NT2/D1 (cell line): ENCODE results near the gene C4orf50.

Experiments used
- DNase-seq: peaks from one replicate; pipeline ENCODE4 v3.0.0-alpha.2; 2011; ENCODE audit warnings: low read depth, low spot score
- H3K27me3 ChIP-seq: 2 replicates; pipeline ENCODE4 v1.6.0; 2011; ENCODE audit warnings: mild to moderate bottlenecking; ENCODE audit not compliant: insufficient read length, insufficient read depth
- H3K36me3 ChIP-seq: 2 replicates; pipeline ENCODE4 v1.6.1; 2011; ENCODE audit warnings: mild to moderate bottlenecking, low read length, mixed read lengths; ENCODE audit not compliant: insufficient read depth, insufficient read length
- H3K4me1 ChIP-seq: 2 replicates; pipeline ENCODE4 v1.5.1; 2011; ENCODE audit not compliant: insufficient read depth, insufficient read length
- H3K4me3 ChIP-seq: 2 replicates; pipeline ENCODE4 v1.5.1; 2011; ENCODE audit warnings: low read depth; ENCODE audit not compliant: insufficient read length
- H3K9ac ChIP-seq: 2 replicates; pipeline ENCODE4 v1.6.0; 2011; ENCODE audit warnings: low read depth; ENCODE audit not compliant: insufficient read length
- H3K9me3 ChIP-seq: 2 replicates; pipeline ENCODE4 v1.5.1; 2011; ENCODE audit warnings: mild to moderate bottlenecking, low read length; ENCODE audit not compliant: insufficient read depth
- SUZ12 ChIP-seq: IDR thresholded peaks from 2 replicates; pipeline ENCODE4 v1.6.1; 2011; ENCODE audit not compliant: insufficient read length, insufficient read depth; ENCODE audit errors: extremely low read depth
- YY1 ChIP-seq: IDR thresholded peaks from 2 replicates; pipeline ENCODE4 v1.6.1; 2011; ENCODE audit not compliant: insufficient read length, insufficient read depth
- ZNF274 ChIP-seq: IDR thresholded peaks from 2 replicates; pipeline ENCODE4 v1.6.1; 2011; ENCODE audit warnings: mild to moderate bottlenecking, low read depth, low read length

The C4orf50 gene

DNA sequence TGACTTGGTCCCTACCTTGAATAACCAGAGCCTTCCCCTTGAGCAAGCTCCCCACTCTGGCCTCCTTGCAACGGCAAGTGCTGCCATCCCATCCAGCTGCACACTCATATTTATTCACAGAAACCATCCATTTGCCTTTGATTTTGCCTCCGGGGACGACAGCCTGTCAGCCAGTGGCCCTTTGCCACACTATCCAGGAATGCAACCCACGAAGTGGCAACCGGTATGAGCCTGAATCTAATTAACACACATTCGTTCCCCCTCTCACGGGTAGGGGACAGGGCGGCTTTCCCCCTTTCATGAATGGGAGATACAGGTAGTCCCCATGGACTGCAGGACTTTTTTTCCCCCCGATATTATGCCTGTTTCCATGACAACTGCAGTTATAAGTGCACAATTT, 140.8 kb downstream of the C4orf50 start:
- TF ChIP-seq YY1 (no peak), ZNF274 (no peak), SUZ12 (no peak)

DNA sequence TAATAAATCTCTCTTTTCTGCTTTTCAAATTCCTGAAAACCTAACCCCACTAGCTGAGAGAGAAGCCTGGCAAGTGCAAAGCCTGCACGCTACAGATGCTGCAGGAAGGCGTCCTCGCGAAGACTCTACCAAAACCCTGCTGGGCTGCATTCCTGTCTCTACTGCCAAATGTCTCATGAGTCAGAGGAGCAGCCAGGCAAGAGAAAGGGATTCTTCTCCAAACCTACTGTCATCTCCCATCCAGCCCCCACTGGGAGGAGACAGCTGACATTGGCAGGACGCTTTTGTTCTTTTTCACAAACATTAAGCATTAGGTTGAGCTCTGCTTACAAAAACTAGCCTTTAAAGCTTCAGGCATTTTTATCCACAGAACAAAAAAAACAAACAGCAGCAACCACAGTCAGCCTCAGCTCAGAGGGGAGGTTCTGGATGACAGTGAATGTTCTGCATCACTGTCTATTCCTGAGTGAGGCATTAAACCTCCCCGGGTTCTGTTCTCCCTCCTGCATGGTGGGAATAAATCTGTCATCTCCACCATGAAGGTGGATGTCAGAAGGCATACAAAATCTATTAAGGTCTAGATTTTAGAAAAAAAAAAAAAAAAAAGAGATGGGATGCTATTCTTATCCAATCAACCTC, 143.3 kb downstream of the C4orf50 start:
- Histone ChIP-seq H3K9me3 (peaks cover 10% of the 10 kb centered on the region; the same call in 1 of the 2 replicates), H3K4me3 (no peak overlapping the region), H3K36me3 (peaks cover 15% of the 10 kb centered on the region), H3K4me1 (peaks cover 2% of the 10 kb centered on the region), H3K9ac (no peak overlapping the region), H3K27me3 (no peaks in the 10 kb centered on the region)
- peak; percentile 87 for DNase-seq
- TF ChIP-seq YY1 (no peak), ZNF274 (no peak)

More for the DNA sequence above, 140.8 kb downstream of the C4orf50 start:
- Histone ChIP-seq H3K9me3 (peaks cover 10% of the 10 kb centered on the region; the same call in 1 of the 2 replicates), H3K9ac (no peak overlapping the region), H3K27me3 (no peaks in the 10 kb centered on the region), H3K36me3 (peaks cover 6% of the 10 kb centered on the region), H3K4me1 (peaks cover 2% of the 10 kb centered on the region), H3K4me3 (no peak overlapping the region)
- no peak for DNase-seq

DNA sequence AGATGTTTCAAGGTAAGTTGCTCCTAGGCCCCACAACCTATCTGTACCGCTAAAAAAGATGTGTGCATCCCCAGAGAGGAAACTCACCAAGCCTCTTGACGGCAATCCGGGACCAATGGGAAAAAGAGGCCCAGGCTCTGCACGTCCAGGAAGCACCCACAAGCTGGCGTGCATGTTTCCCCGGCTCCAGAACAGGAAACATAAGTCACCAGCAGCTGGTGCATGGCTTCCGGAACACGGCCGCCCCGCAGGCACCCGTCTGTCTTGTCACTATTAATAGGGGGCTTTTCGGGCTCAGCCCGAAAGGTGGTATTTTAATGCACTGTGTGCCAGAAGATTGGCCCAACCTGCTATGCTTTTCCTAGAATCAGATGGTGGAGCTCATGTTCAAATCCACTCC, 147.5 kb downstream of the C4orf50 start:
- Histone ChIP-seq H3K27me3 (no peaks in the 10 kb centered on the region), H3K4me1 (peaks cover 6% of the 10 kb centered on the region), H3K9ac (no peak overlapping the region), H3K36me3 (peaks cover 27% of the 10 kb centered on the region), H3K9me3 (peaks cover 10% of the 10 kb centered on the region; the same call in 1 of the 2 replicates), H3K4me3 (no peak overlapping the region)
- no peak for DNase-seq
- TF ChIP-seq SUZ12 = no peak
- TF ChIP-seq YY1 = no peak
- no peak for TF ChIP-seq ZNF274

DNA sequence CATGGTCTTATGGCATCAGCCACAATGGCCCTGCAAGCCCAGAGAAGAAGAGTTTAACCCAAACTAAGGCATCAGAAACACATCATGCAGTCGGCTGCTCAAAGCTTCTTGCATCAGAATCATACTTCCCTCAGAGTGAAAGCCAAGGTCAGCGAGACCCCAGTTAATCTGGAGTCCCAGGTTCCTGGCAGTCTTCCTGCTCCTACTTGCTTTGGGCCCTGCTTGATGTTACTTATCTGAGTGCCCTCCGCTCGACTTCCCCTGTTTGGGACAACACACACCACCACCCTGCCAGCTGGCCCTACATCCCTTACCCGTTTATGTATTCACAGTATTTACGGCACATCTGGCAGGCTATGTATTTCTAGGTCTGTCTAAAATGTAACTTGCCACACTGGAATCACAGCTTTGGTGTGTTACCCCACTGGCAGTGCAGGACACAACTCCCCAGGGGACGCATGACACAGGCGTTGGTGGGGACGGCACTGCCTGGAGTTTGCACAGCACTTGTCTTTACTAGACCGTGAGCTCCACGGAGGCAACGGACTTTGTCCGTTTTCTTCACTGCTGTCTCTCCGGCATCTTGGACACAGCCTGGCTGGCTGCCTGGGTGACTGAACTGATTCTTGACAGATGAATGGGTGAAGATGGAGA, 148.1 kb downstream of the C4orf50 start:
- DNase-seq = no peak
- Histone ChIP-seq H3K4me1 (peaks cover 6% of the 10 kb centered on the region), H3K36me3 (peaks cover 30% of the 10 kb centered on the region), H3K27me3 (no peaks in the 10 kb centered on the region), H3K4me3 (no peak overlapping the region), H3K9ac (no peak overlapping the region), H3K9me3 (peaks cover 10% of the 10 kb centered on the region; the same call in 1 of the 2 replicates)
- TF ChIP-seq YY1 (no peak), ZNF274 (no peak), SUZ12 (no peak)

DNA sequence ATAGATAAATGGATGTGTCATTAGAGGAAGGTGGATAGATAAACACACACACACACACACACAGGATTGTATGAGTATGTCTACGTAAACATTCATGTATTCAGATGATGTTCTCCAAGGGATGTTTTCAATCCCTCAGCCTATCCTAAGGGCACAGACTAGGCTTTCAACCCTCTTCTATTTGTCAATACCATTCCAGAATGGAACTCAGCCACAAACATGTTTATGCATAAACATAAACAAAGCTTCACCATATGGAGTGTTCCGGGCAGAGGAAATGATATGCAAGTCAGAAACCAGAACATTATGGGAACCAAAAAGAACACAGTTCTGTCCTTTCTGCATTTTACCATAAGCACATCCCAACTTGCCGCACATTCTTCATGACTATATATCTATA, 150.4 kb downstream of the C4orf50 start:
- Histone ChIP-seq H3K27me3 (no peaks in the 10 kb centered on the region), H3K36me3 (peaks cover 41% of the 10 kb centered on the region), H3K4me1 (peaks cover 8% of the 10 kb centered on the region), H3K9me3 (no peaks in the 10 kb centered on the region), H3K9ac (no peak overlapping the region), H3K4me3 (no peak overlapping the region)
- DNase-seq = no peak
- TF ChIP-seq YY1 (no peak), SUZ12 (no peak), ZNF274 (no peak)

DNA sequence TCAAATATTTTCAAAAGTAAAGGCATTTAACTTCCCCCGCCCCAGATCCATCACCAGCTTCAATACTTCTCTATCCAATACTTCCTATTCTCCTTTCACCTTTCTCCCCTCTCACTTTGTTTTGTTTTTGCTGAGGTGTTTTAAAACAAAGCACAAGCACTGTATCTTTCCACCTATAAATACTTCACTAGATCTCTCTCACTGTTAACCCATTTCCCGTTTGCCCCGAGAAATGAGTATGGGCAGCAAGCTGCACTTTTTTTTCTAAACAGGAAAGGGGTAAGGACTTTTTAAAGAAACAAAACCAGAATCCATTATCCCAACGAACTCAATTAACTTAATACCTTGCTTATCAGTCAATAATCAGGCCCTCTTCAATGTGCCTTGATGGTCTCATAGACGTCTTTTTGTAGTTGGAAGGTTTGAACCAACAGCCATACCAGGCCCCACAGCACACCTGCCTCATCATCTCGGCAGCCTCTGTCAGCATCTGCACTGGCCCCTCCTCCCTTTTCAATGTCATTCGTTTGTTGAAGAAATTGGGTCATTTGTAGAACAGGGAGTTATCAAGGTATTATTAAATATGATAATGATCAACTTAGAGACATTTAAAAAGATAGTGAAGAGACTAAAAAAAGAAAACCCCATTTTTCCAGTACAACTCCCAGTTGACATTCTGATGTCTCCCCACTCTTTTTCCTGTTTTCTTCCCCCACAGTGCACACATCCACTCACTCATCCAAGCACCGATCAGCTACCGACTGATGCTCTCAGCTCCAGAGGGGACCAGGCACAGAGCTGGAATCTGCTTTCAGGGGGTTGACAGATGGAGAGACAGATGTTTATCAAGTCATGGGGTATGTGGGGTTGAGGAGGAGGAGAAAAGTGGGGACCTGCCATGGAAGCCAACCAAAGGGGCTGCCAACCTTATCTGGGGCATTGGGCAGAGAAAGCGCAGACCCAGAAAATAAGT, 151.1 kb downstream of the C4orf50 start:
- DNase-seq = no peak
- Histone ChIP-seq H3K9ac (no peak overlapping the region), H3K4me3 (no peak overlapping the region), H3K4me1 (peaks cover 8% of the 10 kb centered on the region), H3K9me3 (no peaks in the 10 kb centered on the region), H3K36me3 (peaks cover 44% of the 10 kb centered on the region), H3K27me3 (no peaks in the 10 kb centered on the region)
- no peak for TF ChIP-seq SUZ12
- TF ChIP-seq YY1 = no peak
- TF ChIP-seq ZNF274 = no peak

DNA sequence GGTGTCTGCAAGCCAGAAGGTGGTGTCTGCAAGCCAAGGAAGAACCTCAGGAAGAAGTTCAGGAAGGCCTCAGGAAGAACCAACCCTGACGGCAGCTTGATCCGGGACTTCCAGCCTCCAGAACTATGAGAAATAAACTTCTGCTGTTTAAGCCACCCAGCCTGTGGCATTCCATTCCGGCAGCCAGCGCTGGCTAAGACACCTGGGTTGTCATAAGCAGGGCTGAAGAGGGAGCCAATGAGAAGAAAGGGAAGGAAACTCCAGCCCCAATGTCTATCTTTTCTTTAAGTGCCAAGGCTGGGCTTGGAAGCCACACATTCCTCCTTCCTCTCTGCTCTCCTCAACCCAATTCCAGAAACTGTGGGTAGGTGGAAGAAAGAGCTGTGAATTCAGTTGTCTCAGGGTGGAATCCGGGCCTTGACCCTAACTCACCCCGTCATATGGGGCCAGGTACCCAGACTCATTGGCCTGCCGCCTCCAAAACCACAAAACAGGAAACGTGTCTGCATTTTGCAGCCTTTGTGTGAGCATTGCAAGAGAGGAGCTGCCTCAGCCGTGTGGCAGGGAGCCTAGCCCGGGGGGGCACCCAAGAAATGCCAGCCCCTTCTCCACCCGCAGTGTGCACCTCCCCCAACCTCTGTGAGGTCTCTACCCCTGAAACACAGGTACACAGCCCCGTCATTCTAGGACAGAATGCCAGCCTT, 152.2 kb downstream of the C4orf50 start:
- Histone ChIP-seq H3K9me3 (no peaks in the 10 kb centered on the region), H3K9ac (no peak overlapping the region), H3K4me1 (peaks cover 8% of the 10 kb centered on the region), H3K27me3 (no peaks in the 10 kb centered on the region), H3K36me3 (peaks cover 47% of the 10 kb centered on the region), H3K4me3 (no peak overlapping the region)
- no peak for DNase-seq
- TF ChIP-seq SUZ12 = no peak
- no peak for TF ChIP-seq YY1
- no peak for TF ChIP-seq ZNF274
